Kidney (tissue), 14 donors: Measurements from ENCODE around the gene ERFL. TPM values are rescaled to one million over a fixed set of nuclear protein-coding genes. Genes with fewer than 3 reads are reported as not detected.

ENCODE experiments used
- DNase-seq, 5 donors: peaks; one replicate each; pipeline ENCODE4 v3.0.0-alpha.2; 2013 to 2020
- FAIRE-seq: peaks from 2 replicates; lab custom pipeline; 2012; peaks lifted over from hg19 to GRCh38; lab: Jason Lieb, UNC
- H3K27ac ChIP-seq, 2 donors: one replicate each; pipeline ENCODE4 v1.7.0; 2013; ENCODE audit warnings: low read depth in 2 of 2, low read length in 2 of 2, inconsistent platforms in 1 of 2
- H3K27me3 ChIP-seq: one replicate; pipeline ENCODE4 v1.7.1; 2013; ENCODE audit warnings: low read length, inconsistent platforms; ENCODE audit not compliant: control insufficient read depth, insufficient read depth
- H3K36me3 ChIP-seq, 3 donors: one replicate each; pipeline versions ENCODE4 v1.7.0 to v1.7.1; 2013; ENCODE audit warnings: low read length in 3 of 3, control low read depth in 1 of 3, inconsistent platforms in 1 of 3; ENCODE audit not compliant: insufficient read depth in 3 of 3, control insufficient read depth in 2 of 3
- H3K4me1 ChIP-seq, 3 donors: one replicate each; pipeline versions ENCODE4 v1.7.0 to v1.7.1; 2013; ENCODE audit warnings: low read length in 3 of 3, inconsistent platforms in 1 of 3, low read depth in 1 of 3; ENCODE audit not compliant: control insufficient read depth in 2 of 3, insufficient read depth in 2 of 3
- H3K4me3 ChIP-seq, 3 donors: one replicate each; pipeline versions ENCODE4 v1.7.0 to v1.8.1; 2013; ENCODE audit warnings: low read length in 3 of 3, control low read depth in 1 of 3, inconsistent platforms in 1 of 3
- H3K9ac ChIP-seq, 3 donors: one replicate each; pipeline versions ENCODE4 v1.7.0 to v1.7.1; 2013; ENCODE audit warnings: low read length in 3 of 3, control low read depth in 1 of 3, inconsistent platforms in 1 of 3
- H3K9me3 ChIP-seq, 3 donors: one replicate each; pipeline versions ENCODE4 v1.7.0 to v1.7.1; 2013; ENCODE audit warnings: low read length in 3 of 3, control low read depth in 1 of 3, inconsistent platforms in 1 of 3; ENCODE audit not compliant: control insufficient read depth in 2 of 3, insufficient read depth in 1 of 3
- CTCF ChIP-seq: IDR thresholded peaks from 3 replicates; pipeline ENCODE4 v1.5.1; 2012; ENCODE audit warnings: mild to moderate bottlenecking, moderate library complexity, borderline replicate concordance; ENCODE audit not compliant: insufficient read depth; ENCODE audit errors: extremely low read depth
- intact Hi-C: fragments of 100-400 bp; cut with DNase I; formaldehyde crosslinking; loops from one replicate; pipeline ENCODE4 v1.11.1; 2022
- polyA plus RNA-seq: library from polyadenylated mRNA; stranded (reverse); fragments of 350-450 nt; fragmentation: Illumina TruSeq; extraction: RNeasy Lipid Tissue Mini Kit (QIAGEN cat#74804); gene quantifications from one replicate; pipeline ENCODE4 v1.2.3, GENCODE V29; 2014; ENCODE audit warnings: low read depth, low replicate concordance; ENCODE audit not compliant: insufficient read depth
- total RNA-seq: library from RNA; stranded (reverse); fragmentation: NEBNext Ultra II Directional; extraction: Animal tissue kit (Norgen Biotek cat#: 25700); gene quantifications from one replicate; pipeline ENCODE4 v1.2.1, GENCODE V29; 2021
- donor health status: control.
- donor health status: control.
- donor health status: control.
- donor health status: control.
- donor health status: control.
- donor health status: DM: yes; HTN: yes; CAD: no.
- donor health status: Normal renal cell carcinoma (clear cell type).

ERFL gene
- total and polyA plus RNA-seq, 2 donors from 2014 or later, result 0.69 TPM; not detected in 1

- intact Hi-C loops, result no loop called here
- peaks cover 17 to 34% (median 20%) of the 10 kb centered on the region in 3 donors for H3K36me3 ChIP-seq
- H3K27ac ChIP-seq, result no peak overlapping the region
- TF ChIP-seq CTCF, result no peak
- H3K4me3 ChIP-seq, result peak overlapping the region; percentile 87 to 95 (median 93)
- H3K9ac ChIP-seq, result peak overlapping the region; percentile 90 to 98 (median 94)
- no peaks in the 10 kb centered on the region for H3K9me3 ChIP-seq
- peaks cover 2 to 22% (median 11%) of the 10 kb centered on the region in 3 donors for H3K4me1 ChIP-seq
- no peak for FAIRE-seq
- DNase-seq, result peak in 1 of 5 donors; percentile 46
- no peaks in the 10 kb centered on the region for H3K27me3 ChIP-seq
These were observed 67.0 kb downstream of the ERFL start for GRCh38 chr19:41861116-41861768.

GRCh38 chr19:41860419-41861115 is 67.7 kb downstream of the ERFL start:
- Histone ChIP-seq H3K27me3 (no peaks in the 10 kb centered on the region), H3K9ac (peak overlapping the region; percentile 90 to 98 (median 94)), H3K36me3 (peaks cover 17 to 34% (median 20%) of the 10 kb centered on the region in 3 donors), H3K9me3 (no peaks in the 10 kb centered on the region), H3K4me1 (peaks cover 2 to 22% (median 11%) of the 10 kb centered on the region in 3 donors), H3K27ac (peak overlapping the region; percentile 88 to 99), H3K4me3 (peak overlapping the region; percentile 87 to 95 (median 93))
- no peak for FAIRE-seq
- TF ChIP-seq CTCF, result no peak
- intact Hi-C loops, result no loop called here
- DNase-seq, result peak in 4 of 5 donors; percentile 15 to 88 (median 48)

- H3K4me1 ChIP-seq, result peaks cover 2 to 22% (median 11%) of the 10 kb centered on the region in 3 donors
- FAIRE-seq, result peak; percentile 96
These were observed 68.4 kb downstream of the ERFL start, which contains the start of gene RPS19 for GRCh38 chr19:41859618-41860418. Gene RPS19 (plus strand): TSS chr19:41860255. CDS start chr19:41860775, 520 bp downstream.

More at GRCh38 chr19:41859618-41860418, 68.4 kb downstream of the ERFL start, which contains the start of gene RPS19:
- peaks cover 17 to 28% (median 20%) of the 10 kb centered on the region in 3 donors for H3K36me3 ChIP-seq
- H3K27me3 ChIP-seq, result no peaks in the 10 kb centered on the region
- no peaks in the 10 kb centered on the region for H3K9me3 ChIP-seq
- peak within 1 kb of the TSS; percentile 87 to 95 (median 94) for H3K4me3 ChIP-seq
- peak within 1 kb of the TSS; percentile 90 to 98 (median 94) for H3K9ac ChIP-seq
- peak; percentile 99 to 100 (median 99) for DNase-seq
- intact Hi-C loops, result no loop called here
- peak; percentile 49 for TF ChIP-seq CTCF
- peak within 1 kb of the TSS; percentile 88 to 99 for H3K27ac ChIP-seq
